Inflammatory macrophage treated with lipopolysaccharide for 4 hours (primary cell): ENCODE measurements around the gene ITGBL1.

ENCODE experiments used
- DNase-seq: peaks from one replicate; pipeline ENCODE4 v3.0.0-alpha.2; 2020

The ITGBL1 gene

GRCh38 chr13:101452519-101453485 lies at the start of gene ITGBL1:
Gene ITGBL1 (plus strand): TSS chr13:101452675. CDS start chr13:101452834, 159 bp downstream.
- no peak for DNase-seq

- DNase-seq, result no peak
Observed at GRCh38 chr13:101406791-101407190, 45.7 kb upstream of the ITGBL1 start.

GRCh38 chr13:101408154-101408553 lies 44.3 kb upstream of the ITGBL1 start:
- no peak for DNase-seq

- no peak for DNase-seq
Observed at GRCh38 chr13:101408992-101409656, 43.4 kb upstream of the ITGBL1 start.

GRCh38 chr13:101412076-101412475 lies 40.4 kb upstream of the ITGBL1 start:
- no peak for DNase-seq

GRCh38 chr13:101415358-101416174 lies 36.9 kb upstream of the ITGBL1 start:
- DNase-seq, result no peak

- no peak for DNase-seq
Observed at GRCh38 chr13:101416181-101417042, 36.1 kb upstream of the ITGBL1 start, which contains the start of gene NALCN. Gene NALCN (minus strand): TSS chr13:101416508. CDS start chr13:101399126, 17,382 bp downstream.

GRCh38 chr13:101417043-101417406 lies 35.5 kb upstream of the ITGBL1 start:
- DNase-seq, result no peak

GRCh38 chr13:101417501-101417900 lies 35.0 kb upstream of the ITGBL1 start:
- DNase-seq, result no peak

- no peak for DNase-seq
Observed at GRCh38 chr13:101423872-101424271, 28.6 kb upstream of the ITGBL1 start.

- DNase-seq, result no peak
Observed at GRCh38 chr13:101424381-101425155, 27.9 kb upstream of the ITGBL1 start.

- no peak for DNase-seq
Observed at GRCh38 chr13:101425156-101425471, 27.4 kb upstream of the ITGBL1 start.

- no peak for DNase-seq
Observed at GRCh38 chr13:101425623-101426022, 26.9 kb upstream of the ITGBL1 start.

- DNase-seq, result no peak
Observed at GRCh38 chr13:101429733-101430132, 22.7 kb upstream of the ITGBL1 start.

- no peak for DNase-seq
Observed at GRCh38 chr13:101433895-101434294, 18.6 kb upstream of the ITGBL1 start.

GRCh38 chr13:101434486-101434885 lies 18.0 kb upstream of the ITGBL1 start:
- DNase-seq, result no peak

GRCh38 chr13:101447852-101448251 lies 4.6 kb upstream of the ITGBL1 start:
- DNase-seq, result no peak

- no peak for DNase-seq
Observed at GRCh38 chr13:101449790-101450748, 2.4 kb upstream of the ITGBL1 start.

- DNase-seq, result no peak
Observed at GRCh38 chr13:101450749-101451130, 1.7 kb upstream of the ITGBL1 start.

GRCh38 chr13:101451641-101452040 lies 834 bp upstream of the ITGBL1 start:
- DNase-seq, result no peak
